ENCODE results near the gene LDB1. TPM values are rescaled to one million over a fixed set of nuclear protein-coding genes. Genes with fewer than 3 reads are reported as not detected.

Gene LDB1
- total RNA-seq, 2 donors from 2014 or later: 49.3 to 49.8 TPM

GRCh38 chr10:102115775-102116174, 4.4 kb downstream of the LDB1 start:
- TF ChIP-seq, protein P1, sequence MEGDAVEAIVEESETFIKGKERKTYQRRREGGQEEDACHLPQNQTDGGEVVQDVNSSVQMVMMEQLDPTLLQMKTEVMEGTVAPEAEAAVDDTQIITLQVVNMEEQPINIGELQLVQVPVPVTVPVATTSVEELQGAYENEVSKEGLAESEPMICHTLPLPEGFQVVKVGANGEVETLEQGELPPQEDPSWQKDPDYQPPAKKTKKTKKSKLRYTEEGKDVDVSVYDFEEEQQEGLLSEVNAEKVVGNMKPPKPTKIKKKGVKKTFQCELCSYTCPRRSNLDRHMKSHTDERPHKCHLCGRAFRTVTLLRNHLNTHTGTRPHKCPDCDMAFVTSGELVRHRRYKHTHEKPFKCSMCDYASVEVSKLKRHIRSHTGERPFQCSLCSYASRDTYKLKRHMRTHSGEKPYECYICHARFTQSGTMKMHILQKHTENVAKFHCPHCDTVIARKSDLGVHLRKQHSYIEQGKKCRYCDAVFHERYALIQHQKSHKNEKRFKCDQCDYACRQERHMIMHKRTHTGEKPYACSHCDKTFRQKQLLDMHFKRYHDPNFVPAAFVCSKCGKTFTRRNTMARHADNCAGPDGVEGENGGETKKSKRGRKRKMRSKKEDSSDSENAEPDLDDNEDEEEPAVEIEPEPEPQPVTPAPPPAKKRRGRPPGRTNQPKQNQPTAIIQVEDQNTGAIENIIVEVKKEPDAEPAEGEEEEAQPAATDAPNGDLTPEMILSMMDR (IDR thresholded peaks at IDR 0.05): no peak
- peaks cover 10% of the 10 kb centered on the region for H3K36me3 ChIP-seq
- H3K27me3 ChIP-seq (replicated peaks; ENCODE audit: insufficient read depth): no peaks in the 10 kb centered on the region
- H3K9me3 ChIP-seq: no peaks in the 10 kb centered on the region
- no peak for ATAC-seq (ENCODE audit: insufficient number of reproducible peaks, low FRiP score, low read depth)
- H3K4me1 ChIP-seq (ENCODE audit: control insufficient read depth in 1 of 2, low read depth in 2 of 2): peaks cover 40 to 63% of the 10 kb centered on the region in 2 donors
- H3K27ac ChIP-seq: peak overlapping the region; percentile 54 to 62
- peak overlapping the region; percentile 75 for H3K4me3 ChIP-seq
- no peak for DNase-seq (ENCODE audit: low spot score)

DNA sequence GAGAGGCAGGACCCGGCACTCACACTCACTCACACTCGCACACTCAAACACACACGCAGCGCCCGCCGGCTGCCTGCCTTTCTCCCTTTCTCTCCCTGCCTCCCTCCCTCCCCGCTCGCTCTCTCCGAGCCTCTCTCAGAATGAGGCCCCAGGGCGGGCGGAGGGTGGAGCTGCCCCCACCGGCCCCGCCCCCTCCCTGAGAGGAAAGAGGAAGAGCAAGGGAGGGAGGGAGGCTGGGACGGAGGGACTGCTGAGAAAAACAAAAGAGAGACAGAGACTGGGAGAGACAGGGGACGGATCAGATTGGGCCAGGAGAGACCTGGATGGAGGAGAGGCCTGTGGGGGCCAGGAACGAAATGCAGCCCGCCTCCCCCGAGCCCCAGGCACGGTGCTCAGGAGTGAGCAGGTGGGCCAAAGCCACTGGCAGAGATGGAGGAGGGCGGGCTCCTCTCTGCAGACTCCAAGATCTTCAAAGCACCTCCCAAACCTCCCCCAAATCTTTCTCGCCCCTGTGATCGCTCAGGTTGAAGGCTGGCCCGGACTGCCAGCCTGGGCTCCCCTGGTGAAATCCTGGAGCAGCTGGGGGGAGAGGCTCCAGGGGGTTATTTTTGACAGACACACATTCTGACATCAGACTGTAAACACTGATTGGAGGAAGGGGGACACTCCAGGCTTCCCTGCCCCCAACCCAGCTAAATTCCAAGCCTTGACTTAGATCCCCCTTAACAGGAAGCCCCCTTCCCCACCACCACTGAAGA, 5.1 kb downstream of the LDB1 start:
- ATAC-seq (ENCODE audit: insufficient number of reproducible peaks, low FRiP score, low read depth): no peak
- Histone ChIP-seq H3K36me3 (peaks cover 18% of the 10 kb centered on the region), H3K9me3 (no peaks in the 10 kb centered on the region), H3K4me1 (ENCODE audit: control insufficient read depth in 1 of 2, low read depth in 2 of 2) (peaks cover 40 to 63% of the 10 kb centered on the region in 2 donors), H3K27ac (peak overlapping the region; percentile 54 to 62), H3K4me3 (peak overlapping the region; percentile 75), H3K27me3 (replicated peaks; ENCODE audit: insufficient read depth) (no peaks in the 10 kb centered on the region)
- DNase-seq (ENCODE audit: low spot score): peak; percentile 68
- TF ChIP-seq, protein P1 (IDR thresholded peaks at IDR 0.05): no peak

DNA sequence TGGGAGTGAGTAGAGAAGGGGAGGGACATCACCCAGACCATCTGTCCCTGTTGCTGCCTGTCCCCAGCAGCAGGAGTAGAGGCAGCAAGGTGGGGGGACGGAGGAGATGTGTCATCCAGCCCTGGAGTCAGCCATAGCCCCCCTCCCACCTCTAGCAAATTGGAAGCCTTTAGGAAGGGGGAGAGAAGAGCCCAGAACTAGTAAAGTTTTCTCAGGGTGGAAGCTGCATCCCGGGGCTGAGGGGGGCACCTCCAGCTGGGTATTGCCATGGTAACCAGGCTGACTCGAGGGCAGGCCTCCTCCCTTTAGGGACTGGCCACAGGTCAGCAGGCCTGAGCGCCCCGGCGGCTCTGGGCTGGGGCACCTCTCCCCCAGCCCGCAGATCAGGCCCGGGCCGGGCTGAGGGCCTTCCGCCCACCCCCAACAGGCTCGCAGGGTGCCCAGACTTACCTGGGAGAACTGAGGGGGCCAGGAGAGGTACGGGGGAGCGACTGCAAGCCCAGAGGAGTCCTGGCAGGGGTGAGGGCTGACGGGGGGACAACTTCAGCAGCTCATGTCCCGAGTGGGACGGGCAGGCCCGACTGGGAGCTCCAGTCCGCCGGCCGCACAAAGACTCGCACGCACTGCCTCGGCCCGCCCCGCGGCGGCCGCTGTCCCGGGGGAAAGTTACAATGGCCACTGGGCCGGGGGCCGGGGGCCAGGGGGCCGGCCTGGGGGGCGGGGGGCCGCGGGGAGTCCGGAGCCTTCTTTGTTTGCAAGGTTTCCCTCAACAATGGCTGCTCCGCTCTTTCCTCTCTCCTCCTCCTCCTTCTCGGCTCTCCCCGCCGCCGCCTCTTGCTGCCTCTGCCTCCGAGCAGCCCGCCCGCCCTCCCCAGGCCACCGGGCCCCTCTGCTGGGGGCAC, 6.0 kb downstream of the LDB1 start:
- Histone ChIP-seq H3K4me1 (ENCODE audit: control insufficient read depth in 1 of 2, low read depth in 2 of 2) (peaks cover 40 to 63% of the 10 kb centered on the region in 2 donors), H3K27me3 (replicated peaks; ENCODE audit: insufficient read depth) (no peaks in the 10 kb centered on the region), H3K27ac (peak overlapping the region; percentile 27 to 36), H3K36me3 (peaks cover 26% of the 10 kb centered on the region), H3K9me3 (no peaks in the 10 kb centered on the region), H3K4me3 (peak overlapping the region; percentile 75)
- ATAC-seq (ENCODE audit: insufficient number of reproducible peaks, low FRiP score, low read depth): no peak
- TF ChIP-seq, protein P1 (IDR thresholded peaks at IDR 0.05): no peak
- no peak for DNase-seq (ENCODE audit: low spot score)

GRCh38 chr10:102113261-102113955, 6.8 kb downstream of the LDB1 start:
- H3K4me3 ChIP-seq: peak overlapping the region; percentile 75
- peaks cover 34% of the 10 kb centered on the region for H3K36me3 ChIP-seq
- ATAC-seq (ENCODE audit: insufficient number of reproducible peaks, low FRiP score, low read depth): no peak
- no peak for DNase-seq (ENCODE audit: low spot score)
- H3K9me3 ChIP-seq: no peaks in the 10 kb centered on the region
- peaks cover 35 to 57% of the 10 kb centered on the region in 2 donors for H3K4me1 ChIP-seq (ENCODE audit: control insufficient read depth in 1 of 2, low read depth in 2 of 2)
- H3K27me3 ChIP-seq (replicated peaks; ENCODE audit: insufficient read depth): no peaks in the 10 kb centered on the region
- TF ChIP-seq, protein P1 (IDR thresholded peaks at IDR 0.05): no peak
- peak overlapping the region; percentile 27 to 36 for H3K27ac ChIP-seq
